ENCODE measurements around the gene DAP.

- TF ChIP-seq, protein P1, sequence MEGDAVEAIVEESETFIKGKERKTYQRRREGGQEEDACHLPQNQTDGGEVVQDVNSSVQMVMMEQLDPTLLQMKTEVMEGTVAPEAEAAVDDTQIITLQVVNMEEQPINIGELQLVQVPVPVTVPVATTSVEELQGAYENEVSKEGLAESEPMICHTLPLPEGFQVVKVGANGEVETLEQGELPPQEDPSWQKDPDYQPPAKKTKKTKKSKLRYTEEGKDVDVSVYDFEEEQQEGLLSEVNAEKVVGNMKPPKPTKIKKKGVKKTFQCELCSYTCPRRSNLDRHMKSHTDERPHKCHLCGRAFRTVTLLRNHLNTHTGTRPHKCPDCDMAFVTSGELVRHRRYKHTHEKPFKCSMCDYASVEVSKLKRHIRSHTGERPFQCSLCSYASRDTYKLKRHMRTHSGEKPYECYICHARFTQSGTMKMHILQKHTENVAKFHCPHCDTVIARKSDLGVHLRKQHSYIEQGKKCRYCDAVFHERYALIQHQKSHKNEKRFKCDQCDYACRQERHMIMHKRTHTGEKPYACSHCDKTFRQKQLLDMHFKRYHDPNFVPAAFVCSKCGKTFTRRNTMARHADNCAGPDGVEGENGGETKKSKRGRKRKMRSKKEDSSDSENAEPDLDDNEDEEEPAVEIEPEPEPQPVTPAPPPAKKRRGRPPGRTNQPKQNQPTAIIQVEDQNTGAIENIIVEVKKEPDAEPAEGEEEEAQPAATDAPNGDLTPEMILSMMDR (IDR thresholded peaks at IDR 0.05): no peak
- TF ChIP-seq POLR2AphosphoS5 (IDR thresholded peaks at IDR 0.05): no peak
- no peak for TF ChIP-seq POLR2A (IDR thresholded peaks at IDR 0.05)
- TF ChIP-seq EP300 (IDR thresholded peaks at IDR 0.05): no peak
Measured at GRCh38 chr5:10797261-10797660, 36.2 kb upstream of the DAP start.
